ENCODE results near the gene GJB1. TPM values are rescaled to one million over a fixed set of nuclear protein-coding genes. Genes with fewer than 3 reads are reported as not detected.

GJB1 gene
- total RNA-seq, 1 donor from 2014 or later: 12.3 TPM

- Mint-ChIP-seq H3K27me3 (ENCODE audit: low read depth) (no peaks in the 10 kb centered on the region), H3K9me3 (no peaks in the 10 kb centered on the region), H3K36me3 (ENCODE audit: low read depth) (peaks cover 13% of the 10 kb centered on the region), H3K4me1 (peaks cover 27% of the 10 kb centered on the region), H3K4me3 (peak overlapping the region; percentile 27), H3K27ac (ENCODE audit: unreplicated experiment) (peak overlapping the region; percentile 84)
- TF ChIP-seq CTCF (conservative IDR thresholded peaks at IDR 0.05): no peak
- no peak for DNase-seq (ENCODE audit: low read depth, low spot score)
These were observed 27.8 kb downstream of the GJB1 start for GRCh38 chrX:71250841-71251240.

- no peak for DNase-seq (ENCODE audit: low read depth, low spot score)
- H3K9me3 Mint-ChIP-seq: no peaks in the 10 kb centered on the region
- no peaks in the 10 kb centered on the region for H3K27me3 Mint-ChIP-seq (ENCODE audit: low read depth)
- no peak overlapping the region for H3K27ac Mint-ChIP-seq (ENCODE audit: unreplicated experiment)
- peaks cover 13% of the 10 kb centered on the region for H3K36me3 Mint-ChIP-seq (ENCODE audit: low read depth)
- TF ChIP-seq CTCF (conservative IDR thresholded peaks at IDR 0.05): no peak
- peak overlapping the region; percentile 86 for H3K4me3 Mint-ChIP-seq
- peaks cover 29% of the 10 kb centered on the region for H3K4me1 Mint-ChIP-seq
These were observed 28.5 kb downstream of the GJB1 start for GRCh38 chrX:71251466-71251973.

- no peaks in the 10 kb centered on the region for H3K9me3 Mint-ChIP-seq
- H3K27me3 Mint-ChIP-seq (ENCODE audit: low read depth): no peaks in the 10 kb centered on the region
- H3K27ac Mint-ChIP-seq (ENCODE audit: unreplicated experiment): peak overlapping the region; percentile 27
- no peak for DNase-seq (ENCODE audit: low read depth, low spot score)
- TF ChIP-seq CTCF (conservative IDR thresholded peaks at IDR 0.05): no peak
- H3K4me1 Mint-ChIP-seq: peaks cover 29% of the 10 kb centered on the region
- peak overlapping the region; percentile 86 for H3K4me3 Mint-ChIP-seq
- H3K36me3 Mint-ChIP-seq (ENCODE audit: low read depth): peaks cover 13% of the 10 kb centered on the region
These were observed 29.2 kb downstream of the GJB1 start for GRCh38 chrX:71252221-71252620.

- peak; percentile 37 for DNase-seq (ENCODE audit: low read depth, low spot score)
- peaks cover 29% of the 10 kb centered on the region for H3K4me1 Mint-ChIP-seq
- peak overlapping the region; percentile 92 for H3K27ac Mint-ChIP-seq (ENCODE audit: unreplicated experiment)
- peak overlapping the region; percentile 98 for H3K4me3 Mint-ChIP-seq
- peaks cover 10% of the 10 kb centered on the region for H3K36me3 Mint-ChIP-seq (ENCODE audit: low read depth)
- TF ChIP-seq CTCF (conservative IDR thresholded peaks at IDR 0.05): peak; percentile 58
- H3K9me3 Mint-ChIP-seq: no peaks in the 10 kb centered on the region
- H3K27me3 Mint-ChIP-seq (ENCODE audit: low read depth): no peaks in the 10 kb centered on the region
These were observed 30.4 kb downstream of the GJB1 start for GRCh38 chrX:71253253-71254091.

GRCh38 chrX:71254092-71254963, 31.3 kb downstream of the GJB1 start, which contains the start of gene ZMYM3:
TSS of gene ZMYM3 (minus strand) at chrX:71254140. CDS start at chrX:71253255, 885 bp downstream.
- no peaks in the 10 kb centered on the region for H3K9me3 Mint-ChIP-seq
- peaks cover 7% of the 10 kb centered on the region for H3K36me3 Mint-ChIP-seq (ENCODE audit: low read depth)
- TF ChIP-seq CTCF (conservative IDR thresholded peaks at IDR 0.05): no peak
- H3K27me3 Mint-ChIP-seq (ENCODE audit: low read depth): no peaks in the 10 kb centered on the region
- H3K4me3 Mint-ChIP-seq: peak within 1 kb of the TSS; percentile 98
- DNase-seq (ENCODE audit: low read depth, low spot score): peak; percentile 68
- H3K27ac Mint-ChIP-seq (ENCODE audit: unreplicated experiment): peak within 1 kb of the TSS; percentile 92
- peaks cover 29% of the 10 kb centered on the region for H3K4me1 Mint-ChIP-seq
